Aorta (tissue), 5 donors: ENCODE measurements around the gene COBL. TPM values are rescaled to one million over a fixed set of nuclear protein-coding genes. Genes with fewer than 3 reads are reported as not detected.

Source experiments
- ATAC-seq: fragments of 200-7000 bp; cut with Tn5 transposase; one replicate; pipeline ENCODE4 v1.9.1; 2022; ENCODE audit warnings: moderate library complexity; ENCODE audit not compliant: low FRiP score
- DNase-seq, 2 donors: peaks; one replicate each; pipeline ENCODE4 v3.0.0-alpha.2; 2020
- H3K27ac ChIP-seq, 2 donors: one replicate each; pipeline ENCODE4 v1.5.1; 2013; ENCODE audit warnings: low read length in 2 of 2, mild to moderate bottlenecking in 2 of 2, moderate library complexity in 2 of 2, control low read depth in 1 of 2, inconsistent platforms in 1 of 2, low read depth in 1 of 2
- H3K27me3 ChIP-seq, 2 donors: one replicate each; pipeline ENCODE4 v1.6.1; 2013; ENCODE audit warnings: control low read depth in 1 of 2, low read length in 1 of 2, mild to moderate bottlenecking in 1 of 2, moderate library complexity in 1 of 2; ENCODE audit not compliant: insufficient read depth in 2 of 2, control insufficient read depth in 1 of 2
- H3K36me3 ChIP-seq, 2 donors: one replicate each; pipeline ENCODE4 v1.6.1; 2013; ENCODE audit warnings: control low read depth in 1 of 2, low read length in 1 of 2, mild to moderate bottlenecking in 1 of 2; ENCODE audit not compliant: insufficient read depth in 2 of 2, control insufficient read depth in 1 of 2
- H3K4me1 ChIP-seq, 2 donors: one replicate each; pipeline ENCODE4 v1.6.1; 2013; ENCODE audit warnings: low read length in 2 of 2, control low read depth in 1 of 2, mild to moderate bottlenecking in 1 of 2, moderate library complexity in 1 of 2; ENCODE audit not compliant: insufficient read depth in 2 of 2, control insufficient read depth in 1 of 2
- H3K4me3 ChIP-seq, 2 donors: one replicate each; pipeline ENCODE4 v1.5.1; 2013; ENCODE audit warnings: low read length in 2 of 2, control low read depth in 1 of 2, mild to moderate bottlenecking in 1 of 2
- H3K9me3 ChIP-seq: one replicate; pipeline ENCODE4 v1.6.1; 2013; ENCODE audit warnings: mild to moderate bottlenecking, low read length; ENCODE audit not compliant: control insufficient read depth
- WGBS, 2 donors: extraction: QIAGEN DNeasy Blood & Tissue Kit; methylation state at CpG; one replicate each; pipeline ENCODE4 v1.1.7; 2013; 5-methylcytosine and 5-hydroxymethylcytosine counted together
- intact Hi-C, 2 donors: fragments of 100-400 bp; cut with DNase I; formaldehyde crosslinking; loops; one replicate each; pipeline versions ENCODE4 v1.14.2 to v1.15.0; 2022
- polyA plus RNA-seq, 2 donors: library from polyadenylated mRNA; stranded (reverse); fragments of 200-250 nt; gene quantifications; one replicate each; pipeline ENCODE4 v1.2.3, GENCODE V29; 2013
- total RNA-seq, 2 donors: library from RNA; stranded (reverse); fragmentation: NEBNext Ultra II Directional; extraction: Animal tissue kit (Norgen Biotek cat#: 25700); gene quantifications; one replicate each; pipeline ENCODE4 v1.2.1, GENCODE V29; 2021
- donor health status: healthy with polysubstance abuse.
- donor health status: Bipolar disorder and iron deficiency.
- donor health status: DM: no; HTN: no; CAD: no.
- donor health status: DM: no; HTN: no; CAD: no.
- donor health status: DM: yes; HTN: yes; CAD: no.

COBL gene
- total and polyA plus RNA-seq, 4 donors = 0.31 to 5.3 (median 1.1) TPM

DNA sequence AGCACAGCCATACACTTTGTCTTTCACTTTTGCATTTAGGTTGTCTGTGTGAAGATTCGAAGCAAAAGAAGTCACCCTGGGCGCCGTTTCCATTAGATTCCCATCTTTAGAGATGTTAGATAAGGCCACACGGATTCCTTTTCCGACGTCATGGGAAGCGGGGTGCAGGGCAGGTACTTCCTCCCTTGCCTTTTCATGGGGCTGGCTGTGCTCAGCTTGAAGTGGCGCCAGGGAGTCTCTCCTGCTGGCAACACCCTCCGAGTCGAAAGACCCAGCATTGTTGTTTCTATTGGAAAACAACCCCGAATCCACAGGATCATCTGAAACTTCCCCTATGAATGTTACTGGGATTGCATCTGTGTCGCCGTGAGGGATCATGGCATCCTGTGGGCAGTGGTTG is 287.5 kb downstream of the COBL start:
- intact Hi-C loops = no loop called here
- Histone ChIP-seq H3K27ac (no peak overlapping the region), H3K4me3 (no peak overlapping the region), H3K27me3 (no peaks in the 10 kb centered on the region), H3K4me1 (no peaks in the 10 kb centered on the region), H3K36me3 (no peaks in the 10 kb centered on the region), H3K9me3 (no peaks in the 10 kb centered on the region)
- ATAC-seq = no peak
- 86% methylated on average over 13 of the region's 13 CpGs for WGBS, 2 donors
- no peak for DNase-seq

DNA sequence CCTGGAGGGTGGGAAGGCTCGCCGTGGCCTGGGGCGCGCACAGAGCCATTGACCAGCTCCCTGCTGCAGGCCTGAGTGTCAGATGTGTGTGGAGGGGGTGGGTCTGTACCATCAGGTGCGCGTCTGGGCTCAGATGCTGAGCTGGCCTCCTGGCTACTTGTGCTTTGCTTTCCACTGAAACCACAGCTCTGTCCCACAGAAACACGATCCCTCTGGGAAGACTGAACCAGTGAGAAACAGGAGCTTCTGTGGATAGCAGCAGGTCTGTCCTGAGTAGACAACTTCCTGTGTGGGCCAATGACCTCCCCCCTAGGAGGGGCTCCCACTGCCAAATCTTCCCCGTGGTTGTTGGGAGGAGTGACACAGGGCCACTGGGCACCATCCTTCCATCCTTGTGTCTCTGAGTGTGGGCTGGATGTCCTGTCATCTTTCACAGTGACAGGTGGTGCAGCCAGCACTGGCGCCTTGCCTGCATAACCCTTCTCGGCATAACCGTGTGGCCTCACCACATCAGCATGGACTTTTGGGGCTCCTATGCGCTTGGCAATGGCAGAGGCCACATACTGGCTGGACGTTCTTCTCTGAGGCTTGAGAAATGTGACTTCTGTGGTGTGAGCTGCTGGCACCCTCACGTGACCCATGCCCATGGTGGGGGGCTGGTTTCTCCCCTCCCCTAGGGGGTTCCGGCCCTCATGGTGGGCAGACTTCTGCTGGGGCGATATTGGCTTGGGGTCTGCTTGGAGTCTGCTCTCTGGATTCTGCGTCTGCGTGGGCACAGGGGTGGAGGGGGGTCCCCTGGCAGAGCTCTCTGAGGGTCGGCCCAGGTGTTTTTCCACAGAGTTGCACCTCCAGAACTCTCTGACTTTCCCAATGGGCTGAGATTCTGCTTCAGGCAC is 288.4 kb downstream of the COBL start:
- no peak overlapping the region for H3K27ac ChIP-seq
- DNase-seq (no peak), ATAC-seq (no peak)
- 89 to 91% methylated on average over 18 to 19 of the region's 19 CpGs for WGBS, 2 donors
- H3K4me1 ChIP-seq = no peaks in the 10 kb centered on the region
- no peaks in the 10 kb centered on the region for H3K36me3 ChIP-seq
- H3K4me3 ChIP-seq = no peak overlapping the region
- no peaks in the 10 kb centered on the region for H3K9me3 ChIP-seq
- H3K27me3 ChIP-seq = no peaks in the 10 kb centered on the region
- intact Hi-C loops = no loop called here

DNA sequence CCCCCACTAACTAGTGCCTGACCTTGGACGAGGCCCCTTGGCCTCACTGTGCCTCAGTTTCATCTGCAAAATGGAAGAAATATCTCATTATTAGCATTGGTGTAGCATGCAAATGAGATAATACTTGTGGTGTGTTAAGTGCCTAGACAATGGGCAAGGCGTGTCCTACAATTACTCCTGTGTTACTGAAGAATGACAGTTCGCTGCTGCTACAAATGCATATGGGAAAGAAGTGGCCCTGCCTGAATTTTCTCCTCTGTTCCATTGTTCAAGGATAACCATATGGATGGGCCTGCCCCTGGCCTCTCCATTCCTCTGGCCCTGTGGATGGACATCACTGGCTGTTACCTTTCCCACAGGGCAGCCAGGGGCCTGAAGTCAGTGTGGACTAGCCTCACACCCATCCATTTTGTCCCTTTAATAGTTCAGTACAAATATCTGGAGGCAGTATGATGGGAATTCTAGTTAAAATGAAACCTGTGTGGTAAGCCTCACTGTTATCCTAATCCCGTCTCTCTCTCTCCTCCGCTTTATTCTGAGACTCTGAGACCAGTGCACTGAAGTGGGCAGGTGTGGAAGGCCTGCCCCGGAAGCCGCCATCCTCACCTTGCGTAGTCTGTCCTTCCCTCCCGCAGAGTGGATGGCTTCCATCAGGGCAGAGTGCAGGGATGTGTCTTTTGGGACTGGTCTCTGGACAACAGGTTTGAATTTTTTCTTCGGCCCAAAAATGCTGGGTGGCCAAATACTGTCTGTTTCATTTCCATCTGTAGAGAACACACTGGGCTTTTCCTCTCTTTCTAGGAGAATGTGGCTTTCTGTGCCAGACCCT is 289.3 kb downstream of the COBL start:
- WGBS, 2 donors = 97 to 98% methylated on average over 10 of the region's 10 CpGs
- ATAC-seq (no peak), DNase-seq (no peak)
- Histone ChIP-seq H3K4me1 (no peaks in the 10 kb centered on the region), H3K27me3 (no peaks in the 10 kb centered on the region), H3K4me3 (no peak overlapping the region), H3K9me3 (no peaks in the 10 kb centered on the region), H3K36me3 (no peaks in the 10 kb centered on the region), H3K27ac (no peak overlapping the region)
- intact Hi-C loops = no loop called here

DNA sequence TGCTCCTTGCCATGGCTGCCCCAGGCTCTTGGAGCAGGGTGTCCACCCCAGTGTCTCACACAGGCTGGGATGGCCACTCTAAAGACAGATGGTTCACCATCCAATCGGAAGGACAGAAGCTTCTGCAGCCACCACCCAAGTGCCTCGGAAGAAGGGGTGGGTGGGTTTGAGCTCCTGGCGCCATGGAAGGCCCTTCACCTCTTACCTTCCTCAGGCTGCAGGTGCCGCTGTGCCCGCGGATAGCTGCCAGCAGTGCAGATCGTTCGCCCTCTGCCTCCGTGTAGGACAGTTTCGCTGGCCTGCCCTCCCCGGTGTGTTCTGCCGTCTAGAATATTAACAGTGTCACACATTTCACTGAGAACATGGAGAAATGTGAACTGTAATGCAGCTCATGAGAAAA is 290.3 kb downstream of the COBL start:
- WGBS, 2 donors = 96 to 97% methylated on average over 12 of the region's 12 CpGs
- Histone ChIP-seq H3K27me3 (no peaks in the 10 kb centered on the region), H3K27ac (no peak overlapping the region), H3K4me1 (no peaks in the 10 kb centered on the region), H3K4me3 (no peak overlapping the region), H3K9me3 (no peaks in the 10 kb centered on the region), H3K36me3 (no peaks in the 10 kb centered on the region)
- no peak for ATAC-seq
- intact Hi-C loops = no loop called here
- no peak for DNase-seq

DNA sequence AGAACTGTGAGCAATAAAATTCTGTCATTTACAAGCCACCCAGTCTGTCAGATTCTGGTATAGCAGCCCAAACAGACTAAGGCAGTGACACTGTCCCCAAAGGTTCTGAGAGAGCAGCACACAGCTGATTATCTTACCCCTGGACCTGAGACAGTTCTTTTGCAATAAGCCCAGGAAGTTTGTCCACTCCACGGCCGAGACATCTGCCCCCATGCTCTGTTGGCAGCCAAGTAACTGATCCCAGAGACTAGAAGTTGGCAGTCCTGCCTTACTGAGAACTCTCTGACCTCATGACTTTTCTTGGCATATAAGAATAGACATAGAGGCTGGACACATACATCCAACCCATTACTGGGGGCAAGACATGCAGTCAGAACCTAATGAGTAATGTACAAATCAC is 290.9 kb downstream of the COBL start:
- ATAC-seq (no peak), DNase-seq (no peak)
- intact Hi-C loops = no loop called here
- Histone ChIP-seq H3K27me3 (no peaks in the 10 kb centered on the region), H3K4me1 (no peaks in the 10 kb centered on the region), H3K36me3 (no peaks in the 10 kb centered on the region), H3K9me3 (no peaks in the 10 kb centered on the region), H3K4me3 (no peak overlapping the region), H3K27ac (no peak overlapping the region)
- WGBS, 2 donors = 17 to 22% methylated on average over 2 of the region's 2 CpGs

DNA sequence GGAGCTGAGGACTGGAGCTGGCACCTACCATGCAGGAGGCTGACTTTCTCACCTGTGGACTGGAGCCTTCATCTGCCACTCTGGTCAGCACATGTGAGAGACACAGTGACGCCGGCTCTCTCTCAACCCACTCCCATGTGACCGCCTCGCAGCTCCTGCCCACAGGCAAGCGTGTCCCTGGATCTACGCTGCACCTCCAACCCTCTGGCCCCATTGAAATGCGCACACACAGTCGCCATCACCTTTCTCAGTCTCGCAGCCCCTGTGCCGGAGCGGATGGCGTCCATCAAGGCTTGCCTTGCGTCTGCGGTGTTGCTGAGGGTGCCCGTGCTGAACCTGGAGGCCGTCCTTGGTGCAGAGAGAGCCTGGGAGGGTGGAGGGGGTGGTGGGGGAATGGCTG is 291.7 kb downstream of the COBL start:
- no peaks in the 10 kb centered on the region for H3K4me1 ChIP-seq
- WGBS, 2 donors = 93 to 94% methylated on average over 16 of the region's 16 CpGs
- H3K36me3 ChIP-seq = no peaks in the 10 kb centered on the region
- H3K27ac ChIP-seq = no peak overlapping the region
- intact Hi-C loops = no loop called here
- DNase-seq (peak in 1 of 2 donors; percentile 67), ATAC-seq (no peak)
- H3K27me3 ChIP-seq = no peaks in the 10 kb centered on the region
- no peaks in the 10 kb centered on the region for H3K9me3 ChIP-seq
- H3K4me3 ChIP-seq = no peak overlapping the region

DNA sequence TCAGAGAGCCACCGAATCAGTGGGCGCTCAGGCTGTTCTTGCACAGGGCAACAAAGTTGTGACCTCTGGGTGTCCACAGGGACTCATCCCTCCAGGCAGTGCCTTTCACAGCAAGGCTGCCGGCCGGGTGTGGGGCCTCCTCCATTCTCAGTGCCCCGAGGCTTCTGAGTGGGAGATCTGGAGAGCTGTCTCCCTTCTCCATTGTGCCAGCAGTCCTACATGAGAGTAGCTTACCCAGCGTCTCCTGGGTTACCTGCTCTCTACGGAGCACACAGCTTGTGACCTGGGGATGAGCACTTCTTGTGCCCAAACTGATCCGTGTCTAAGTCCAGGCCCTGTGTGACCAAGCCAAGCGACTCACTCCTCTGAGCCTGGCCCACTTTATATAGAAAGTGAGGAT is 293.1 kb downstream of the COBL start:
- DNase-seq (peak in 1 of 2 donors; percentile 67), ATAC-seq (no peak)

DNA sequence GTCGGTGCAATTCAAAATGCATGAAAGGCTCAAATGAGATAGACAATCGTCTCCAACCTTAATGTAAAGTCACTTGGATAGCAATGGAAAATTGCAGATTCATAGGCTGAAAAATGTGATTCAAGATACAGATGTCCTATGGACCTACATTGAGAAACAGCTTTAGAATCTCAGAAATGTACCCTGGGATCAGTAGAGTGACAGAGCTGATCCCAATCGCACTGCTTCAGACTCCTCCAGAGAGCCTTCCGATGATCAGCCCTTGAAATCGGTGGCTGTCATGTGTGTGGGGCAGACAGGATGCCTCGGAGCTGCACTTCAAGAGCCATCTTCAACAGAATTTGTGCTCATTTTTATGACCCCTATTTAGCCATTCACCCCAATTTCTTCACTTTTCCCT is 293.8 kb downstream of the COBL start:
- H3K27ac ChIP-seq = no peak overlapping the region
- 93 to 94% methylated on average over 6 of the region's 6 CpGs for WGBS, 2 donors

More for the DNA sequence above, 293.1 kb downstream of the COBL start:
- H3K4me1 ChIP-seq = no peaks in the 10 kb centered on the region
- no peak overlapping the region for H3K4me3 ChIP-seq
- no peaks in the 10 kb centered on the region for H3K27me3 ChIP-seq
- H3K27ac ChIP-seq = no peak overlapping the region
- 79 to 88% methylated on average over 9 of the region's 9 CpGs for WGBS, 2 donors
- H3K36me3 ChIP-seq = no peaks in the 10 kb centered on the region
- no peaks in the 10 kb centered on the region for H3K9me3 ChIP-seq
- intact Hi-C loops = no loop called here

More for the DNA sequence above, 293.8 kb downstream of the COBL start:
- H3K36me3 ChIP-seq = no peaks in the 10 kb centered on the region
- intact Hi-C loops = no loop called here
- ATAC-seq (no peak), DNase-seq (no peak)
- no peaks in the 10 kb centered on the region for H3K27me3 ChIP-seq
- no peak overlapping the region for H3K4me3 ChIP-seq
- no peaks in the 10 kb centered on the region for H3K9me3 ChIP-seq
- no peaks in the 10 kb centered on the region for H3K4me1 ChIP-seq
